ENCODE results near the gene PPP2R3B.
"Not testable (repeated sequence)": the region's sequence is repeated elsewhere in the genome, so short reads cannot be mapped to it uniquely, and the experiment has no call there.

The PPP2R3B gene

DNA sequence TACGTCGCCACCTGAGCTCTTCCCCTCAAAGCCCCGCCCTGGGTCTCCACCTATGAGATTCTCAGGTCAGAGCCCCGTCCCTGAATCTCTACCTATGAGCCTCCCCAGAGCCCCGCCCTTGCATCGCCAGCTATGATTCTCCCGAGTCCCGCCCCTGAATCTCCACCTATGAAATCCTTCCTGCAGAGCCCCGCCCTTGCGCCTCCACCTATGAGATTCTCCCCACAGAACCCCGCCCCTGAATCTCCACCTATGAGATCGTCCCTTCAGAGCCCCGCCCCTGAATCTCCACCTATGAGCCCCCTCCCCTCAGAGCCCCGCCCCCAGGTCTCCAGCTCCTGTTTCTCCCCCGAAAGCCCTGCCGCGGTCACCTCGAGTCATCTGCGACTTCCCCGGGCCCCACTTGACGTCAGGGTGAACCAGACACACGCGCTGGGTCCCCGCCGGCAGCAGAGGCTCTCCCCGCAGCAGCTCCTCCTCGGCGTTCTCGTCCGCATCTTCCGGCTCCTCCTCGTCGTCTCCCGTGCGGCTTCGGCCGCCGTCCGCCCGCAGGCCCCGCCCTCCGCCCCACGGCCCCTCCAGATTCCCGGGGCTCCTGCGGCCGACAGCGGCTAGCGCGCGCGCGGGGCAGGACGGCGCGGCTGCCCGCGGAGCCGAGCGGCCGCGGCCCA is 68.5 kb downstream of the PPP2R3B start:
- no peak for DNase-seq

DNA sequence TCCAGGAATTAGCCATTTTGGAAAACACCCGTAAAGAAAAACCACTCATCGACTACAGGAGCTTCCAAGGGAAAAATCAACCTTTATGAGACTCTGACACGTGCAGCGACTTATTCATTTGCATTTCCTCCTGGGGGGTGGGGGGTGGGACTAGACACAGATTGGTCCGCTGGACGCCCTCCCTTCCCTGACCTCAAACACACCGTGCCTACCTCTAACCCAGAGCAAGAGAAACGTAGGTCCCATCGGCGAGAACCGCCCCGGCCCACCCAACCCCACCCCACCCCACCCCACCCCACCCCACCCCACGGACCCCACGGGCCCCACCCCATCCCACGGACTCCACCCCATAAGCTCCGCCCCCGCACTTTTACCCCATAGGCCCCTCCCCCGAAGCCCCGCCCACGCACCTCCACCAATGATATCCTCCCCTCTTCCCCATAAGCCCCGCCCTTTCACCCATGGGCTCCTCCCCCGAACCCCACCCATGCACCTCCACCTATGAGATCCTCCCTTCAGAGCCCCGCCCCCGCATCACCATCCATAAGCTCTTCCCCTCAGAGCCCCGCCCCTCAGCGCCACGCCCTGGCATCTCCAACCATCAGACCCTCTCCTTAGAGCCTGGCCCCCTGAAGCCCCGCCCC is 69.2 kb downstream of the PPP2R3B start:
- DNase-seq, result no peak

DNA sequence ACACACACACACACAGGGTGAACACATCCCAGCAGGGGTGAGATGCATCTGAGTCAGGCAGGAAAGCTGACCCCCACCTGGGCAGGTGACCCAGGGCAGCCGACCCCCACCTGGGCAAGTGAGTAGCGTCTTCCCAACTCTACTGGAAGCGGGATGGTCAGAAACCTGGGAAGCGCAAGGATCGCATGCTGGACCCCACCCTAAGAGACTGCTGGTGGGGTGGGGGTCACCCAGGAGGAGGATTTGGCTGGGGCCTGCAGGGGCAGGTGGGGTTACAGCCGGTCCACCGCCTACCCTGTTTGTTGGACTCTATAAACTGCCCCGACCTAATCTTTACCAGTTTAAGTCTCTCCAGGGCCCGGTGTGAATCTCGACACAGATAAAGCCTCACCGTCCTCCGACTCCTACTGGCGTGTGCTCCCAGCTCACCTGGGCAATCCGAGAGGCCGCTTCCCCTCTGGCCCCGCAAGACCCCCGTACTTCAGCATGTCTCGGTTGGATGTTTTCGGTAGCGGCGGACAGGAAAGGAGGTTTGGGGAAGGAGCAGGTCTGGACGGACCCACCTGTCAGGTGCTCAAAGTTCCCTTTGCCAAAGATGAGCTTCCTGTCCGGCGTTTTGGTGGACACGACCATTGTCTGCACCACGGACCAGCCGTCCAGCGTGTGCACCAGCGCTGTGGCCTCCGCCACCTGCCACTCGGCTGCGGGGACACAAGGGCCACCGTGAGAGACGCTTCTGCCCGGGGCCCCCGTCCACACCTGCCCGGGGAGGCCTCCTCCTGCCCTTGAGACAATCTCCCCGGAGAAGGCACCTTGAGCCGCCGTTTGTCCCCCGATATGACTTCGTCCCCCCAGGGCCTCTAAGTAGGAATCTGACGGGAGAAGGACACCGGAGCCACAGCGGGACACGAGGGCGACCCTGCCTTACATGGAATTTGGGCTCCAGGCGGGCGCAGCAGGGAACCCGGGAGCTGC is 70.1 kb downstream of the PPP2R3B start:
- no peak for DNase-seq

DNA sequence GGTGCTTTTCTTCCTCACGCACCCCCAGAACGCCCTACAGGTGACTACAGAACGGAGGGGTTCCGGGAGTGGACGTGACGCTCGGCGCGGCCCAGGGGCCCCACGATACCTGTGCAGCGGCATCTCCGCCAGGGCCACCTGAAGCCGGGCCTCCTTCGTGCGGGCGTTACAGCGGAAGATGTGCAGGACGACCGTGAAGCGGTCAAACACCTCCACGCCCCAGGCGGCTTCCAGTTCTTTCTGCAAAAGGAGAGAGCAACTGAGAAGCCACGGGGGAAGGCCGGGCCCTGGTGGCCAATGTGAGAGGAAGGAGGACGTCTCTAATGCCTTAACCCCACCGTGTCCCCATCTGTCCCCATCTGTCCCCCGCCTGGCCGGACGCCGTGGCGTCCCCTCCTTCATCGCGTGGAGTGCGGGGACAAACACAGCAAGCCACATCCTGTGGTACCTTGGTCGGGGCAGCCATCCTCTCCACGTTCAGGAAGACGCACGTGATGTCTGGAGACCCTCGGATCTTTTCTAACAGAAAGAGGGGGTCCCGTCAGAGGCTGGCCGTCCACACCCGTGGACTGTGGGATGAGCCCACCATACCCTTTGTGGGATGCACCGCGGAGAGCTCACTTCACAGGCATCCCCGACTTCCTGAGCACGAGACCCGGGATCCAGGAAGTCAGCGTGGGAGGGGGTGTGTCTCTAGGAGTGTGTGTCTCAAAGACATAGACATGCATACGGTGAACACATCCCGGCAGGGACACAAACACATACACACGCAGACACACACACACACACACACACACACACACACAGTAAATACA is 71.7 kb downstream of the PPP2R3B start:
- no peak for DNase-seq

DNA sequence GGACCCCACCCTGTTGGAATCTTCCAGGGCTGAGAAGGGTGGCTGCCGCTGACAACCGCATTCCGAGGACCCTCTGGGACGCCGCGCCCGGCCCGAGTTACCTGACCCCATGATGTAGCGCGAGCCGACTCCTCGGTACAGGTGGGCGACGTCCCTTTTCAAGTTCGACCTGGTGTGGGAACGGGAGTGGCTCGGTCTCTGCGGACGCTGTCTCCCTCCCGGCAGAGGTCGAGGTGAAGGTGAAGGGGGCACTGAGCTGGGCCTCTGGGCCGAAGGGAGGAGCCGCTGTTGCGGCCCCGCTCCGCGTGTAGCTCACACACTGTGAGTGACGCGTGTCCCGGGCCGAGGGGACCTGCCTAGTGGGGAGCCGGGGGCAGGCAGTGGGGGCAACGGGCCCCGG is 72.7 kb downstream of the PPP2R3B start:
- no peak for DNase-seq

DNA sequence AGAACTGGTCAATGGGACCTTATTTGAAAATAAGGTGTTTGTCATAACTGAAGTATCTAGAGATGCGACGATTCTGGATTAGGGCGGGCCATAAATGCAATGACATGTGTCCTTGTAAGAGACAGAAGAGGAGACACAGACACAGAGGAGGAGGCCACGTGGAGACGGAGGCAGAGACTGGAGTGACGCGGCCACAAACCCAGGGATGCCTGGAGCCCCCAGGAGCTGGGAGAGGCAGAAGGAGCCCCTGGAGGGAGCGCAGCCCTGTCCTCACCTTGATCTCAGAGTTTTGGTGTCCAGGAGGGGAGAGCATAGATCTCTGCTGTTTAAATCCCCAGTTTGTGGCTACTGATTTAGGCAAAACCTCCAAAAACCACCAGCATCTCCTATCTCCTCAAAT is 73.2 kb downstream of the PPP2R3B start:
- DNase-seq, result no peak

DNA sequence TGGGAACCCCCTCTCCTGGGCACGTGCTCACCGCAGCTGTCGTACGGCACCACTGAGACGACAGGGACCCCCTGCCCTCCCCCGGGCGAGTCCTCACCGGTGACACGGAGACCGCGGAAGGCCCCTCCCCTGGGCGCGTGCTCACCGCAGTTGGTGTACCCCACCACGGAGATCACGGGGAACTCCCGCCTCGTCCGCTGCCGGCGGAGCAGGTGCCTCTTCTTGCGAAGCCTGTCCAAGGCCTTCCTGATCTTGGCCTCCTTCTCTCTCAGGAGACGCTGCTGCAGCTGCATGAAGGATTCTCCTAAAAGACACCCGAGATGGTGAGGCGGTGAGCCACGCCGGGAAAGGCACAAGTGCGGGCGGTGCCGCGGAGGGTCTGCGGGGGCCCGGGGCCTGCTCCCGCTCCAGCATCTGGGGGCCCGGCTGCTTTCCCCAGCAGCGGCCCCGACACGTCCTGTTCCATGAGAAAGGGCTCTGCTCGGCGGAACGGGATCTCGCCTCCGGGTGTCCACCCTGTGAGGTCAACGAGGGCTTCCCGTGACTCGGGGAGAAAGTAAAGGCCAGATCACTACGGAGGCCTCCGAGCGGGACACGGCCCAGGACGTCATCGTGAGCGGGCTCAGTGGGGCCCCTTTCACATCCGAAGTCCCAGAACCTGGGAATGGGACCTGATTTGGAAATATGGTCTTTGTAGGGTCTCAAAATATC is 73.9 kb downstream of the PPP2R3B start:
- DNase-seq, result no peak

DNA sequence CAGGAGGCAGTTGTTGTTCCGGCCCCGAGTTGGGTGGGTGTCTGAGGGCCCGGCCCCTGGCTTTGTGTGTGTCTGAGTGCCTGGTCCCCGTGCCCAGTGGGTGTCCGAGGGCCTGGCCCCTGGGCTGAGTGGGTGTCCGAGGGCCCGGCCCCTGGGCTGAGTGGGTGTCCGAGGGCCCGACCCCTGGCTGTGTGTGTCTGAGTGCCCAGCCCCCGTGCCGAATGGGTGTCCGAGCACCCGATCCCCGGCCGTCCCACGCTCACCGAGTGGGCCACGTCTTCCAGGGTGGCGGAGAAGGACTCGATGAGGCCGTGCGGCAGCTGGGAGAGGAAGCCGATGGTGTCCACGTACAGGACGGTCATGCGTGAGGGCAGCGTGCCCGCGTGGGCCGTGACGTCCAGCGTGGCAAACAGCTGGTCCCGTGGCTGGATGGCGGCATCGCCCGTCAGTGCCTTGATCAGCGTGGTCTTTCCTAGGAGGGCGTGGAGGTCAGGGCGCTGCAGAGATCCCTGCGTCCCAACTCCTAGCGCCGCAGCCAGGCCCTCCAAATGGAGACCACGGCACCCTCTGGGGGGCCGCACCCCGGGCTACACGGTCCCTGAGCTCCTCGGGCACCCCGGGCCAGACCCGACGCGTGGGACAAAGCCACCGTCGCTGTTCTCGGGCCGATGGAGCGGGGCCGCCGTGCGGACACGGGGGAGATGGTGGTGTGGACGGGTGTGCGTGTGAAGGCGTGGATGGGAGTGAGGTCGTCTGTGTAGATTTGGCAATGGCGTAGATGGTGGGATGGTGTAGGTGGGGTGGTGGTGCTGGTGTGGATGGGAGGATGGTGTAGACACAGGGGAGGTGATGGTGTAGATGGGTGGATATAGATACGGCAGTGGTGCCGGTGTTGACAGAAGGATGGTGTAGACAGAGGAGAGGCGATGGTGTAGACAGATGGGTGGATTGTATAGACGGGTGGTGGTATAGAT is 75.3 kb downstream of the PPP2R3B start:
- no peak for DNase-seq

DNA sequence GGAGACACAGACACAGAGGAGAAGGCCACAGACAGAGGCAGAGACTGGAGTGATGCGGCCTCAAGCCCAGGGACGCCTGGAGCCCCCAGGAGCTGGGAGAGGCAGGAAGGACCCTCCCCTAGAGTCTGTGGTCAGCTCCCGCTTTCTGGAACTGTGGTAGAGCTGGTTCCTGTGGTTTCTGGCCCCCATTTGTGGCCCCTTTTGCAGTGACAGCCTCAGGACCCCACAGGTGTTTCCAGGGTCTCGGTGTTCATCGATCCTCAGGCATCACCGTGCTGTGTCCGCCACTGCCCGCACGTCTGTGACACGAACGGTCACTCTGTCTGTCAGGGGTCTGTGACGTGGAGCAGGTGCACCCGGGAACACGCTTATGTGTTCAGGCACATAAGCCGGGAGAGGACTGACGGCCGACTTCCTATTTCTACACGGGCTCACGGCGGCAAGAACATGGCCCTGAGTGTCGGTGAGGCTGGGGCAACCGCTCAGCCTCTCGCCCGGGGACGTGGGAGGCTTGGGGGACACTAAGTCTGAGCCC is 76.0 kb downstream of the PPP2R3B start:
- no peak for DNase-seq

DNA sequence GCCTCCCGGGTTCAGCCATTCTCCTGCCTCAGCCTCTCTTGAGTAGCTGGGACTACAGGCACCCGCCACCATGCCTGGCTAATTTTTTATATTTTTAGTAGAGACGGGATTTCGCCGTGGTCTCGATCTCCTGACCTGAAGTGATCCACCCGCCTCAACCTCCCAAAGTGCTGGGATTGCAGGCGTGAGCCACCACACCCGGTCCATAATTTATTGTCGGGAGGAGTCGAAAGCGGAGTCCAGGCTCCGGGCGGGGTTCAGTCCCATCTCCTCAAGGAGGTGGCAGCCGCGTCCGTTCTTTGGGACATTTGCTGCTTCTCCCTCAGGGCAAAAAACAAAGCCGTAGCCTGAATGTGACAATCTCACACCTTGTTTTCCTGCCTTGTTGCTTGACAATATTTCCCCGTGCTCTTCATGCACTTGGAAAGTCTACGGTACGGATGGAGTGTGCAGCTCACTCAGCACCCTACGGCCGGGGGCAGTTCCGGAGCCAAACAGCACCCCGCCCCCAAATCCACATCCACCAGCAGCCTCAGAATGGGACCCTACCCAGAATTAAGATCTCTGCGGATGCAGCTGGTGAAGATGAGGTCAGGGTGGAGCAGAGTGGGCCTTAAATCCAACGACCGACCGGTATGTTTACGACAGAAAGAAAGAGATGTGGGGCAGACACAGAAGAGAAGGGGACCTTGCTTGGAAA is 77.7 kb downstream of the PPP2R3B start:
- no peak for DNase-seq

DNA sequence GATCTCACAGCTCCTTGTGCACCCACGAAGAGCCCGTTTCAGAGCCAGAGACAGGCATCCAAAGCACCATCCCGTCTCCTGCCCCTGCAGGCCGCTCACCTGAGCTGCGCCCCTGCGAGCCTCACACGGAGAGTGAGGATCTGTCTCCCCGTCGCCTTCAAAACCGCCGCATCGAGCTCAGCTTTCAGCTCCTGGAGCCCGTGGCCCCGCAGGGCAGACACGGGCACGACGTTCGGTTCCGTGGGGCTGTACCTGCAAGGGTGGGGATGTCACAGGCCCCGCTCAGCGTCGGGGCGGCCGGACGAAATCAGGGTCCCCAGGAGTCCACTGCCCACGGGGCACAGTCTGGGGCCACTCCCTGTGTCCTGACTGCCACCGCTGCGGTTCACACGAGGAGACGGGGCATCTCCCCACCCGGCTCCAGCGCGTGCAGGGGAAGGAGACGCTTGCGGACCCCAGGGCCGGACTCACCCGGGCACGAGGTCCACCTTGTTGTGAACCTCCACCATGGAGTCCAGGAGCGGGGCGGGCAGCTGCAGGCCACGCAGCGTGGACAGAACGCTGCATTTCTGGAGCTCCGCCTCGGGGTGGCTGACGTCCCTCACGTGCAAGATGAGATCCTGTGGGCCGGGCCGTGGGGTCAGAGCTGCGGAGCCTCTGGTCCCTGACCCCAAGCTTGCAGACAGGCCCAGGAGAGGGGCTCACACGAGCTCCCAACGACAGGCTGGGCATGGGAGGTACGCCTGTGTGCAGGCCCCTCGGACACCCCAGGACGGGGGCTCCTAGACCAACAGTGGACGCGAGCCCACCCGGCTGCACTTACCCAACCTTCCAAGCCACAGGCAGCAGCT is 79.2 kb downstream of the PPP2R3B start:
- DNase-seq, result no peak

DNA sequence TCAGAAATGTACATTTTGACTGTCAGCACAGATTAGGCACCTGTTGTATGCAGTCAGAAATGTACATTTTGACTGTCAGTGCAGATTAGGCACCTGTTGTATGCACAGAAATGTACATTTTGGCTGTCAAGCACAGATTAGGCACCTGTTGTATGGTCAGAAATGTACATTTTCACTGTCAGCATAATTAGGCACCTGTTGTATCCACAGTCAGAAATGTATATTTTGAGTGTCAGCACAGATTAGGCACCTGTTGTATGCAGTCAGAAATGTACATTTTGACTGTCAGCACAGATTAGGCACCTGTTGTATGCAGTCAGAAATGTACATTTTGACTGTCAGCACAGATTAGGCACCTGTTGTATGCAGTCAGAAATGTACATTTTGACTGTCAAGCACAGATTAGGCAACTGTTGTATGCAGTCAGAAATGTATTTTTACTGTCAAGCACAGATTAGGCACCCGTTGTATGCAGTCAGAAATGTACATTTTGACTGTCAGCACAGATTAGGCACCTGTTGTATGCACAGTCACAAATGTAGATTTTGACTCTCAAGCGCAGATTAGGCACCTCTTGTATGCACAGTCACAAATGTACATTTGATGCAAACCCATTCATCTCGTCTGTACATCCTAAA is 80.0 kb downstream of the PPP2R3B start:
- DNase-seq, result not testable (repeated sequence)

DNA sequence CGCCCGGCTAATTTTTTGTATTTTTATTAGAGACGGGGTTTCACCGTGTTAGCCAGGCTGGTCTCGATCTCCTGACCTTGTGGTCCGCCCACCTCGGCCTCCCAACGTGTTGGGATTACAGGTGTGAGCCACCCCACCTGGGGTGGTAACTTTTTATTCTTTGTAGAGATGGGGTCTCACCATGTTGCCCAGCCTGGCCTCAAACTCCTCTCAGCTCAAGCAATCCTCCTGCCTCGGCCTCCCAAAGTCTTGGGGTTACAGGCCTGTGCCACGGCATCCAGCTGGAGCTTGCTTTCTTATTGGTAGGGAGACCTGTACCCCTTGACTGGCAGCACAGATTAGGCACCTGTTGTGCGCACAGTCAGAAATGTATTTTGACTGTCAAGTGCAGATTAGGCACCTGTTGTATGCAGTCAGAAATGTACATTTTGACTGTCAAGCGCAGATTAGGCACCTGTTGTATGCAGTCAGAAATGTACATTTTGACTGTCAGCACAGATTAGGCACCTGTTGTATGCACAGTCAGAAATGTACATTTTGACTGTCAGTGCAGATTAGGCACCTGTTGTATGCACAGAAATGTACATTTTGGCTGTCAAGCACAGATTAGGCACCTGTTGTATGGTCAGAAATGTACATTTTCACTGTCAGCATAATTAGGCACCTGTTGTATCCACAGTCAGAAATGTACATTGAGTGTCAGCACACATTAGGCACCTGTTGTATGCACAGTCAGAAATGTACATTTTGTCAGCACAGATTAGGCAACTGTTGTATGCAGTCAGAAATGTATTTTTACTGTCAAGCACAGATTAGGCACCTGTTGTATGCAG is 80.7 kb downstream of the PPP2R3B start:
- DNase-seq, result not testable (repeated sequence)

DNA sequence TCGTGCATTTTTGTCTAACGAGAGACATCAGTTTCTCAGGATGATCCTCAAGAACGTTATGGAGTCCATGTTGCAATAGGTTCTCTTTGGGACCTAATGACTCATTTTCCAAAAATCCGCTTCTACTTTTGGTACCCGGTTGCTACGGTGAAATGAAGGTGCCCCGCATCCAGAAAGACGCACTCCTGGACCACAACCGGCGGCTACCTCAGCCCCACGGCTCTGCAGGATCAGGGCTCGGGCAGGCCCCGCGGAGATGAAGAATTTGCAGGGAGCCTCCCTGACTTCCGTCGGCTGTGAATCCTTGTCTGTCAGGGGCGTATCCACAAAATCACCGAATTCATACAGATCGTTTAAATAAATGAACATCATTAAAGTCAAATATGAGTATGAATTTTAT is 83.7 kb downstream of the PPP2R3B start:
- DNase-seq, result no peak

DNA sequence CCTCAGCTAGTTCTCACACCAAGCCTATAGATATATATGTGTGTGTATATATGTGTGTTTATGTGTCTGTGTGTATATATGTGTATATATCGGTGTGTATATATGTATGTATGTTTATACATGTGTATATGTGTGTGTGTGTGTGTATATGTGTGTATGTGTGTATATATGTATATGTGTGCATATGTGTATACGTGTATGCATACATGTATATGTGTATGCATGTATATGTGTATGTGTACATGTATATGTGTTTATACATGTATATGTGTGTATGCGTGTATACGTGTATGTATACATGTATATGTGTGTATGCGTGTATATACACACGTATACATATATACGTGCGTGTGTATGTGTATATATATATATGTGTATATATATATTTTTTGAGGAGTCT is 86.4 kb downstream of the PPP2R3B start:
- DNase-seq, result no peak

DNA sequence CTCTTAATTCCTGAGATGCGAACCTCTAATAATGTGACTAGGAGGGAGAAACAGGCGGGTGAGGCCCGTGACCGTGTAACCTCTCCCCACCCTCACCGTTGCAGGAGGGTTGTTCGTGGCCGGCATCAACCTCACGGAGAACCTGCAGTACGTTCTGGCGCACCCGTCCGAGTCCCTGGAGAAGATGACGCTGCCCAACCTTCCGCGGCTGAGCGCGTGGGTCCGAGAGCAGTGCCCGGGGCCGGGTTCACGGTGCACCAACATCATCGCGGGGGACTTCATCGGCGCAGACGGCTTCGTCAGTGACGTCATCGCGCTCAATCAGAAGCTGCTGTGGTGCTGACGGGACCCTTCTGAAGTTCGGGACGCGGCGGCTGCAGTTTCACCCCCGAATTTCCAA is 87.7 kb downstream of the PPP2R3B start:
- DNase-seq, result no peak

DNA sequence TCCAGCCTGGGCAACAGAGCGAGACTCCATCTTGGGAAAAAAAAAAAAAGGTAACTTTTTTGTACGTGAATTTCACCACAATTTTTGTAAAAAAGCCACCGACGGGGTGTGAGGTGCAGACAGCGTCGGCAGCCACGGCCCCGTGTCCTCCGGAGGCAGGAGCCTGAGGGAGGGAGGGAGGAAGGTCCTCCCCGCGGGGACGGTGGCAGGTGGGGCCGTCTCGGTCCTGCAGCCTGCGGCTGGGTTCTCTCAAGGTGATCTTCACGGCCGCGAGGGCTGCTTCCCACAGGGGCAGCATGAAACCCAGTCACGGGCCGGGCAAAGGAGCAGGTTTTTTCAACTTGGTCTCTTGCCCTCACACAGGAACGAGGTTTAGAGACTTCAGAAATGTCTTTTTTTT is 91.6 kb downstream of the PPP2R3B start:
- DNase-seq, result no peak

Measured in COR-L47 (cell line).